GM23338 (cell line): ENCODE measurements around the gene TMEM250. TPM values are rescaled to one million over a fixed set of nuclear protein-coding genes. Genes with fewer than 3 reads are reported as not detected.

Source experiments
- ATAC-seq: fragments of 200-7000 bp; cut with Tn5 transposase; 3 replicates; pipeline ENCODE4 v1.9.1; 2020
- DNase-seq: peaks from one replicate; pipeline ENCODE4 v3.0.0-alpha.2; 2015; ENCODE audit warnings: low spot score
- H2AFZ ChIP-seq: fragments of 200-600 bp; sonication (generic); 2 replicates; pipeline ENCODE4 v1.8.0; 2016; ENCODE audit warnings: antibody characterized with exemption, mild to moderate bottlenecking, moderate library complexity
- H3F3A ChIP-seq: fragments of 200-600 bp; sonication (generic); replicated peaks from 2 replicates; pipeline ENCODE4 v1.8.0; 2017; ENCODE audit warnings: antibody characterized with exemption, mixed run types, low read depth
- H3K27ac ChIP-seq: fragments of 200-600 bp; sonication (generic); 2 replicates; pipeline ENCODE4 v1.6.1; 2016; ENCODE audit warnings: low read depth
- H3K27me3 ChIP-seq: fragments of 200-600 bp; sonication (generic); 2 replicates; pipeline ENCODE4 v1.8.0; 2016; ENCODE audit warnings: mild to moderate bottlenecking, mixed run types, moderate library complexity; ENCODE audit not compliant: insufficient read depth
- H3K36me3 ChIP-seq: fragments of 200-600 bp; sonication (generic); 2 replicates; pipeline ENCODE4 v1.8.0; 2016; ENCODE audit warnings: mild to moderate bottlenecking; ENCODE audit not compliant: insufficient read depth
- H3K4me1 ChIP-seq: fragments of 200-600 bp; sonication (generic); 2 replicates; pipeline ENCODE4 v1.8.0; 2016; ENCODE audit warnings: mild to moderate bottlenecking, moderate library complexity; ENCODE audit not compliant: insufficient read depth
- H3K4me2 ChIP-seq: fragments of 200-600 bp; sonication (generic); 2 replicates; pipeline ENCODE4 v1.7.1; 2017; ENCODE audit warnings: mixed run types
- H3K4me3 ChIP-seq: fragments of 200-600 bp; sonication (generic); 2 replicates; pipeline ENCODE4 v1.6.1; 2016; ENCODE audit warnings: mixed run types
- H3K79me2 ChIP-seq: fragments of 200-600 bp; sonication (generic); replicated peaks from 2 replicates; pipeline ENCODE4 v1.8.0; 2017; ENCODE audit warnings: mild to moderate bottlenecking; ENCODE audit not compliant: insufficient read depth
- H3K9me2 ChIP-seq: fragments of 200-600 bp; sonication (generic); 2 replicates; pipeline ENCODE4 v1.8.0; 2017; ENCODE audit not compliant: insufficient read depth
- H4K20me1 ChIP-seq: fragments of 200-600 bp; sonication (generic); replicated peaks from 2 replicates; pipeline ENCODE4 v1.8.0; 2017; ENCODE audit warnings: mild to moderate bottlenecking; ENCODE audit not compliant: insufficient read depth
- H3K27ac Mint-ChIP-seq: 2 replicates; pipeline ENCODE4 v1.8.0; 2020; ENCODE audit warnings: inconsistent platforms, mild to moderate bottlenecking, moderate library complexity, mixed read lengths
- H3K27me3 Mint-ChIP-seq: 3 replicates; pipeline ENCODE4 v1.8.0; 2022; ENCODE audit warnings: low read depth, mild to moderate bottlenecking, moderate library complexity, mixed read lengths, inconsistent platforms; ENCODE audit not compliant: insufficient read depth, poor library complexity
- H3K36me3 Mint-ChIP-seq: 3 replicates; pipeline ENCODE4 v1.8.0; 2021; ENCODE audit warnings: low read depth, mild to moderate bottlenecking, inconsistent platforms, moderate library complexity, mixed read lengths
- H3K4me1 Mint-ChIP-seq: 3 replicates; pipeline ENCODE4 v1.8.0; 2020; ENCODE audit warnings: mild to moderate bottlenecking, inconsistent platforms, mixed read lengths
- H3K4me3 Mint-ChIP-seq: 3 replicates; pipeline ENCODE4 v1.8.0; 2021; ENCODE audit warnings: moderate library complexity, mild to moderate bottlenecking, inconsistent platforms, mixed read lengths
- H3K9me3 Mint-ChIP-seq: 3 replicates; pipeline ENCODE4 v1.8.0; 2020; ENCODE audit warnings: moderate library complexity, mild to moderate bottlenecking, inconsistent platforms, mixed read lengths
- CREB1 ChIP-seq: fragments of 250-450 bp; sonication (Bioruptor Pico); IDR thresholded peaks from 2 replicates; pipeline ENCODE4 v1.5.0; 2020; ENCODE audit warnings: low read depth, mild to moderate bottlenecking, moderate library complexity
- CTCF ChIP-seq, 2 experiments: fragments of 200-600 bp in 1 of 2; sonication (generic) in 1 of 2; conservative IDR thresholded peaks; 2 replicates each; pipeline versions ENCODE4 v1.5.1 to v1.6.1; 2016 to 2017; ENCODE audit warnings: antibody characterized with exemption in 2 of 2, low read depth in 2 of 2, mild to moderate bottlenecking in 2 of 2, moderate library complexity in 1 of 2
- ETS1 ChIP-seq: IDR thresholded peaks from 2 replicates; pipeline ENCODE4 v1.6.1; 2016; ENCODE audit warnings: antibody characterized with exemption
- EZH2 ChIP-seq: fragments of 200-600 bp; sonication (generic); IDR thresholded peaks from one replicate; pipeline ENCODE4 v1.8.0; 2017; ENCODE audit warnings: antibody characterized with exemption, mild to moderate bottlenecking, low read depth; ENCODE audit not compliant: unreplicated experiment
- EZH2phosphoT487 ChIP-seq: fragments of 200-600 bp; sonication (generic); IDR thresholded peaks from one replicate; pipeline ENCODE4 v1.8.1; 2018; ENCODE audit warnings: antibody characterized with exemption; ENCODE audit not compliant: unreplicated experiment
- JUNB ChIP-seq: IDR thresholded peaks from one replicate; pipeline ENCODE4 v1.6.1; 2016; ENCODE audit warnings: antibody characterized with exemption; ENCODE audit not compliant: unreplicated experiment
- NANOG ChIP-seq: IDR thresholded peaks from 2 replicates; pipeline ENCODE4 v1.6.1; 2016; ENCODE audit warnings: antibody characterized with exemption, borderline replicate concordance
- POLR2AphosphoS5 ChIP-seq: IDR thresholded peaks from 2 replicates; pipeline ENCODE4 v1.6.1; 2016; ENCODE audit warnings: antibody characterized with exemption, low read depth
- REST ChIP-seq: IDR thresholded peaks from one replicate; pipeline ENCODE4 v1.6.1; 2018; ENCODE audit warnings: antibody characterized with exemption; ENCODE audit not compliant: unreplicated experiment
- STAT1 ChIP-seq: IDR thresholded peaks from one replicate; pipeline ENCODE4 v1.6.1; 2016; ENCODE audit warnings: antibody characterized with exemption; ENCODE audit not compliant: unreplicated experiment
- ZNF114 ChIP-seq: fragments of 250-450 bp; sonication (Bioruptor Pico); IDR thresholded peaks from 2 replicates; pipeline ENCODE4 v1.5.0; 2020; ENCODE audit warnings: mild to moderate bottlenecking, moderate library complexity
- ZNF331 ChIP-seq: fragments of 250-450 bp; sonication (Bioruptor Pico); IDR thresholded peaks from 2 replicates; pipeline ENCODE4 v1.5.0; 2020; ENCODE audit warnings: low read depth, mild to moderate bottlenecking, moderate library complexity
- ZNF462 ChIP-seq: fragments of 250-450 bp; sonication (Bioruptor Pico); IDR thresholded peaks from 2 replicates; pipeline ENCODE4 v1.5.0; 2020; ENCODE audit warnings: mild to moderate bottlenecking, moderate library complexity
- polyA plus RNA-seq: library from polyadenylated mRNA; unstranded; fragments of >200 nt; fragmentation: Nextera tagmentation; extraction: Ambion mirVana; gene quantifications from 2 replicates; pipeline ENCODE4 v1.2.1, GENCODE V29; 2016
- total RNA-seq: library from RNA; depleted of rRNA; stranded (reverse); fragments of >200 nt; shearing (Covaris generic); gene quantifications from 2 replicates; pipeline ENCODE4 v1.2.3, GENCODE V29; 2014

TMEM250 gene
- total and polyA plus RNA-seq, 2 experiments from 2014 or later, result 12.2 to 39.2 TPM

GRCh38 chr9:136140966-136141365 is 22.3 kb upstream of the TMEM250 start:
- Histone ChIP-seq H3K4me2 (no peak overlapping the region), H3F3A (no peaks in the 10 kb centered on the region), H3K4me3 (no peak overlapping the region), H3K9me2 (no peaks in the 10 kb centered on the region), H2AFZ (no peak overlapping the region), H3K27me3 (no peaks in the 10 kb centered on the region), H3K79me2 (no peaks in the 10 kb centered on the region), H4K20me1 (no peaks in the 10 kb centered on the region), H3K36me3 (no peaks in the 10 kb centered on the region), H3K4me1 (peaks cover 15% of the 10 kb centered on the region), H3K27ac (no peak overlapping the region)
- H3K9me3 Mint-ChIP-seq, result no peaks in the 10 kb centered on the region; the same call in 2 of the 3 replicates
- H3K4me1 Mint-ChIP-seq, result peaks cover 12% of the 10 kb centered on the region
- no peaks in the 10 kb centered on the region for H3K36me3 Mint-ChIP-seq
- H3K27me3 Mint-ChIP-seq, result peaks cover 7% of the 10 kb centered on the region
- no peak for TF ChIP-seq ETS1
- no peak for TF ChIP-seq EZH2
- no peak for TF ChIP-seq POLR2AphosphoS5
- no peak for TF ChIP-seq JUNB
- no peak for TF ChIP-seq CTCF (conservative IDR thresholded peaks at IDR 0.05; ENCODE audit: low read depth in 2 of 2)
- no peak for TF ChIP-seq REST
- TF ChIP-seq ZNF114 (CRISPR knock-in tag), result no peak
- TF ChIP-seq STAT1, result no peak
- no peak for TF ChIP-seq NANOG
- TF ChIP-seq CREB1, result no peak
- TF ChIP-seq ZNF462 (CRISPR knock-in tag), result no peak
- no peak for TF ChIP-seq EZH2phosphoT487
- TF ChIP-seq ZNF331 (CRISPR knock-in tag), result no peak
- DNase-seq (no peak), ATAC-seq (no peak)
- H3K27ac Mint-ChIP-seq, result no peak overlapping the region
- H3K4me3 Mint-ChIP-seq, result no peak overlapping the region
